ENCODE measurements around the gene TCEANC2.
"Not testable (repeated sequence)": the region's sequence is repeated elsewhere in the genome, so short reads cannot be mapped to it uniquely, and the experiment has no call there.

TCEANC2 gene

GRCh38 chr1:54088385-54088784, 35.0 kb downstream of the TCEANC2 start:
- TF ChIP-seq CTCF (IDR thresholded peaks at IDR 0.05; ENCODE audit: low read depth, low read length, missing control alignments), result no peak
- no peak overlapping the region for H3K4me3 ChIP-seq (replicated peaks; ENCODE audit: low read depth, low read length)
- DNase-seq (ENCODE audit: extremely low read depth, low read depth), result no peak

- TF ChIP-seq CTCF (IDR thresholded peaks at IDR 0.05; ENCODE audit: low read depth, low read length, missing control alignments), result no peak
- H3K4me3 ChIP-seq (replicated peaks; ENCODE audit: low read depth, low read length), result no peak overlapping the region
- DNase-seq (ENCODE audit: extremely low read depth, low read depth), result no peak
Measured at GRCh38 chr1:54091666-54092065, 38.3 kb downstream of the TCEANC2 start.

- TF ChIP-seq CTCF (IDR thresholded peaks at IDR 0.05; ENCODE audit: low read depth, low read length, missing control alignments), result no peak
- no peak for DNase-seq (ENCODE audit: extremely low read depth, low read depth)
- no peak overlapping the region for H3K4me3 ChIP-seq (replicated peaks; ENCODE audit: low read depth, low read length)
Measured at GRCh38 chr1:54094001-54094729, 40.8 kb downstream of the TCEANC2 start.

- DNase-seq (ENCODE audit: extremely low read depth, low read depth); H3K4me3 ChIP-seq (replicated peaks; ENCODE audit: low read depth, low read length): not testable (repeated sequence)
Measured at GRCh38 chr1:54094730-54095105, 41.3 kb downstream of the TCEANC2 start.

- no peak for TF ChIP-seq CTCF (IDR thresholded peaks at IDR 0.05; ENCODE audit: low read depth, low read length, missing control alignments)
- H3K4me3 ChIP-seq (replicated peaks; ENCODE audit: low read depth, low read length), result no peak overlapping the region
- DNase-seq (ENCODE audit: extremely low read depth, low read depth), result no peak
Measured at GRCh38 chr1:54095546-54096226, 42.3 kb downstream of the TCEANC2 start.

GRCh38 chr1:54096227-54096876, 42.9 kb downstream of the TCEANC2 start:
- H3K4me3 ChIP-seq (replicated peaks; ENCODE audit: low read depth, low read length), result no peak overlapping the region
- TF ChIP-seq CTCF (IDR thresholded peaks at IDR 0.05; ENCODE audit: low read depth, low read length, missing control alignments), result no peak
- no peak for DNase-seq (ENCODE audit: extremely low read depth, low read depth)

GRCh38 chr1:54096877-54097240, 43.5 kb downstream of the TCEANC2 start:
- TF ChIP-seq CTCF (IDR thresholded peaks at IDR 0.05; ENCODE audit: low read depth, low read length, missing control alignments), result no peak
- DNase-seq (ENCODE audit: extremely low read depth, low read depth), result no peak
- H3K4me3 ChIP-seq (replicated peaks; ENCODE audit: low read depth, low read length), result no peak overlapping the region

All from HFF-Myc (cell line).